Measurements from ENCODE around the gene GPR179. TPM values are rescaled to one million over a fixed set of nuclear protein-coding genes. Genes with fewer than 3 reads are reported as not detected.

The GPR179 gene
- total and polyA plus RNA-seq, 2 donors (not counting 3 experiments of a cell fraction or from before 2014, with no cell fraction given) = not detected

DNA sequence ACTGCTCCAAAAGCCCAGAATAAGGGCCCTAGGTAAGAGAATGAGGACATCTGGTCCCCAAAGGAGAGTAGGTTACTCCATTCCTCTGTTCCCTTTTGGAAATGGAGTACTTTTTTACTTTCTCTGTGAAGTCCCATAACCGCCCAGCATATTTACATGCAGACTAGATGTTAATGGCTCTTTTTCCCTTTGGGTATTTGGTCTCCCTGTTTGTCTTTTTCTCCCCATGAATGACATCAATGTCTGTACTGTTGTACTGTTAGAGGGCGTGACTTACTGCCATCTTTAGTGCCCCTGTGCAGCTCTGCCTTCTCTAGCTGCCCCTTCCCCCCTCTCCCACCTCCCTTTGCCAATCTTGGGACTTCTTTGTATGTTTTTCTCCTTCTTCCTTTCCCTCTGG, 19.0 kb downstream of the GPR179 start:
- no peak overlapping the region for H3K4me2 ChIP-seq (ENCODE audit: insufficient read depth, low read length)
- no peaks in the 10 kb centered on the region for H3K9me3 ChIP-seq (replicated peaks; ENCODE audit: control insufficient read depth, insufficient read depth, low read length)
- ChIA-PET CTCF (interaction anchor here (0.6 to 4.1 kb wide), 6 partner anchors 9 to 92 kb away, joined by 3 to 21 read pairs (median 4); no protein-coding TSS in a partner anchor), POLR2A (interaction anchor here (0.6 kb wide), 2 partner anchors 16 to 1825 kb away, joined by 3 read pairs; no protein-coding TSS in a partner anchor)
- FAIRE-seq = no peak
- TF ChIP-seq EZH2 (IDR thresholded peaks at IDR 0.05; ENCODE audit: borderline replicate concordance, low read depth, low read length, severe bottlenecking) = no peak
- no peak for TF ChIP-seq POLR2A (IDR thresholded peaks at IDR 0.05; ENCODE audit: low read depth, low read length)
- TF ChIP-seq MYC (IDR thresholded peaks at IDR 0.05; ENCODE audit: low read depth, low read length) = no peak
- TF ChIP-seq, protein P1, sequence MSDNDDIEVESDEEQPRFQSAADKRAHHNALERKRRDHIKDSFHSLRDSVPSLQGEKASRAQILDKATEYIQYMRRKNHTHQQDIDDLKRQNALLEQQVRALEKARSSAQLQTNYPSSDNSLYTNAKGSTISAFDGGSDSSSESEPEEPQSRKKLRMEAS (IDR thresholded peaks at IDR 0.05; ENCODE audit: insufficient read depth, insufficient read length) = no peak
- TF ChIP-seq GATA2 (IDR thresholded peaks at IDR 0.05; ENCODE audit: insufficient read depth, insufficient read length, low read depth, low read length) = no peak
- TF ChIP-seq, protein P2, sequence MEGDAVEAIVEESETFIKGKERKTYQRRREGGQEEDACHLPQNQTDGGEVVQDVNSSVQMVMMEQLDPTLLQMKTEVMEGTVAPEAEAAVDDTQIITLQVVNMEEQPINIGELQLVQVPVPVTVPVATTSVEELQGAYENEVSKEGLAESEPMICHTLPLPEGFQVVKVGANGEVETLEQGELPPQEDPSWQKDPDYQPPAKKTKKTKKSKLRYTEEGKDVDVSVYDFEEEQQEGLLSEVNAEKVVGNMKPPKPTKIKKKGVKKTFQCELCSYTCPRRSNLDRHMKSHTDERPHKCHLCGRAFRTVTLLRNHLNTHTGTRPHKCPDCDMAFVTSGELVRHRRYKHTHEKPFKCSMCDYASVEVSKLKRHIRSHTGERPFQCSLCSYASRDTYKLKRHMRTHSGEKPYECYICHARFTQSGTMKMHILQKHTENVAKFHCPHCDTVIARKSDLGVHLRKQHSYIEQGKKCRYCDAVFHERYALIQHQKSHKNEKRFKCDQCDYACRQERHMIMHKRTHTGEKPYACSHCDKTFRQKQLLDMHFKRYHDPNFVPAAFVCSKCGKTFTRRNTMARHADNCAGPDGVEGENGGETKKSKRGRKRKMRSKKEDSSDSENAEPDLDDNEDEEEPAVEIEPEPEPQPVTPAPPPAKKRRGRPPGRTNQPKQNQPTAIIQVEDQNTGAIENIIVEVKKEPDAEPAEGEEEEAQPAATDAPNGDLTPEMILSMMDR (IDR thresholded peaks at IDR 0.05; ENCODE audit: extremely low read depth in 1 of 2, insufficient read depth in 1 of 2, low read depth in 1 of 2, low read length in 2 of 2) = no peak
- TF ChIP-seq POLR2AphosphoS5 (IDR thresholded peaks at IDR 0.05; ENCODE audit: insufficient read depth, low read depth, low read length) = no peak
- no peak for TF ChIP-seq FOS (IDR thresholded peaks at IDR 0.05; ENCODE audit: borderline replicate concordance, insufficient read depth, low read length)
- no peak for TF ChIP-seq JUN (IDR thresholded peaks at IDR 0.05; ENCODE audit: borderline replicate concordance, insufficient read depth, insufficient read length, low read depth)
- H4K20me1 ChIP-seq (replicated peaks; ENCODE audit: control insufficient read depth, extremely low read depth, insufficient read depth, low read length) = no peaks in the 10 kb centered on the region
- no peak overlapping the region for H3K4me3 ChIP-seq (replicated peaks in 1 of 3; ENCODE audit: insufficient read depth in 1 of 3, low read depth in 1 of 3, low read length in 3 of 3)
- intact Hi-C loops (cut with micrococcal nuclease) = no loop called here
- no peak overlapping the region for H3K9ac ChIP-seq (replicated peaks; ENCODE audit: extremely low read depth, insufficient read depth, low read length)
- no peaks in the 10 kb centered on the region for H3K9me1 ChIP-seq (replicated peaks; ENCODE audit: control insufficient read depth, extremely low read depth, insufficient read depth, low read length)
- no TSS peak for BruUV-seq (replicated peaks)
- H3K36me3 ChIP-seq (ENCODE audit: control insufficient read depth in 2 of 2, extremely low read depth in 1 of 2, insufficient read depth in 2 of 2, low read length in 2 of 2) = peaks cover 0 to 11% of the 10 kb centered on the region in 2 experiments
- no peak for DNase-seq (ENCODE audit: low read depth, low spot score)
- no peak overlapping the region for H3K27ac ChIP-seq (ENCODE audit: insufficient read depth, low read depth, low read length)
- dilution Hi-C loops (cut with MboI; ENCODE audit: extremely low pct_ligation_motif_present, low sequenced_read_pairs) = no loop called here
- no peak overlapping the region for H2AFZ ChIP-seq (ENCODE audit: low read depth, low read length)
- H3K4me1 ChIP-seq (ENCODE audit: control insufficient read depth, extremely low read depth, insufficient read depth, low read length) = peaks cover 5% of the 10 kb centered on the region
- peaks cover 0 to 3% of the 10 kb centered on the region in 2 experiments for H3K27me3 ChIP-seq (ENCODE audit: control insufficient read depth in 2 of 2, insufficient read depth in 2 of 2, low read length in 2 of 2)
- H3K79me2 ChIP-seq (ENCODE audit: control insufficient read depth, insufficient read depth, low read length) = no peaks in the 10 kb centered on the region

Data from endothelial cell of umbilical vein (primary cell).